ENCODE results near the gene SH3PXD2B. TPM values are rescaled to one million over a fixed set of nuclear protein-coding genes. Genes with fewer than 3 reads are reported as not detected.
"Not testable (repeated sequence)": the region's sequence is repeated elsewhere in the genome, so short reads cannot be mapped to it uniquely, and the experiment has no call there.

The SH3PXD2B gene
- polyA plus RNA-seq, 1 donor: 27.8 TPM

GRCh38 chr5:172402031-172402430 lies 52.3 kb downstream of the SH3PXD2B start:
- DNase-seq (ENCODE audit: low read depth): not testable (repeated sequence)

- no peak for DNase-seq (ENCODE audit: low read depth)
Measured at GRCh38 chr5:172399826-172400225, 54.5 kb downstream of the SH3PXD2B start.

- no peak for DNase-seq (ENCODE audit: low read depth)
Measured at GRCh38 chr5:172399336-172399735, 55.0 kb downstream of the SH3PXD2B start.

- DNase-seq (ENCODE audit: low read depth): not testable (repeated sequence)
Measured at GRCh38 chr5:172398645-172399044, 55.7 kb downstream of the SH3PXD2B start.

- not testable (repeated sequence) for DNase-seq (ENCODE audit: low read depth)
Measured at GRCh38 chr5:172396994-172397393, 57.3 kb downstream of the SH3PXD2B start.

- DNase-seq (ENCODE audit: low read depth): no peak
Measured at GRCh38 chr5:172396220-172396619, 58.1 kb downstream of the SH3PXD2B start.

GRCh38 chr5:172395483-172395882 lies 58.8 kb downstream of the SH3PXD2B start:
- no peak for DNase-seq (ENCODE audit: low read depth)

GRCh38 chr5:172389578-172390112 lies 64.7 kb downstream of the SH3PXD2B start:
- no peak for DNase-seq (ENCODE audit: low read depth)

- no peak for DNase-seq (ENCODE audit: low read depth)
Measured at GRCh38 chr5:172388246-172388733, 66.0 kb downstream of the SH3PXD2B start.

GRCh38 chr5:172385707-172386106 lies 68.6 kb downstream of the SH3PXD2B start:
- DNase-seq (ENCODE audit: low read depth): no peak

- no peak for DNase-seq (ENCODE audit: low read depth)
Measured at GRCh38 chr5:172385010-172385563, 69.2 kb downstream of the SH3PXD2B start.

- no peak for DNase-seq (ENCODE audit: low read depth)
Measured at GRCh38 chr5:172383191-172383802, 71.0 kb downstream of the SH3PXD2B start.

- no peak for DNase-seq (ENCODE audit: low read depth)
Measured at GRCh38 chr5:172380987-172381643, 73.2 kb downstream of the SH3PXD2B start.

- no peak for DNase-seq (ENCODE audit: low read depth)
Measured at GRCh38 chr5:172380301-172380986, 73.9 kb downstream of the SH3PXD2B start.

GRCh38 chr5:172379481-172379880 lies 74.8 kb downstream of the SH3PXD2B start:
- no peak for DNase-seq (ENCODE audit: low read depth)

- DNase-seq (ENCODE audit: low read depth): no peak
Measured at GRCh38 chr5:172377856-172378255, 76.5 kb downstream of the SH3PXD2B start.

- DNase-seq (ENCODE audit: low read depth): no peak
Measured at GRCh38 chr5:172377438-172377837, 76.9 kb downstream of the SH3PXD2B start.

GRCh38 chr5:172374783-172375182 lies 79.5 kb downstream of the SH3PXD2B start:
- DNase-seq (ENCODE audit: low read depth): no peak

GRCh38 chr5:172373680-172374079 lies 80.6 kb downstream of the SH3PXD2B start:
- no peak for DNase-seq (ENCODE audit: low read depth)

GRCh38 chr5:172371684-172372083 lies 82.6 kb downstream of the SH3PXD2B start:
- no peak for DNase-seq (ENCODE audit: low read depth)

- DNase-seq (ENCODE audit: low read depth): no peak
Measured at GRCh38 chr5:172370648-172371545, 83.4 kb downstream of the SH3PXD2B start.
